ENCODE data around the gene YIF1B. TPM values are rescaled to one million over a fixed set of nuclear protein-coding genes. Genes with fewer than 3 reads are reported as not detected.

YIF1B gene
- total RNA-seq, 4 donors from 2014 or later, result 14.2 to 36.4 (median 26.1) TPM

GRCh38 chr19:38319421-38320258 is 3.9 kb upstream of the YIF1B start, which contains the start of gene KCNK6:
Gene KCNK6, plus strand, starts transcription at chr19:38319845. Its CDS starts 106 bp downstream, at chr19:38319951.
- Histone ChIP-seq H3K27ac (peak within 1 kb of the TSS; percentile 73), H3K4me3 (peak within 1 kb of the TSS; percentile 59), H3K36me3 (peaks cover 3% of the 10 kb centered on the region), H3K9me3 (no peaks in the 10 kb centered on the region), H3K4me1 (peaks cover 74% of the 10 kb centered on the region), H3K27me3 (no peaks in the 10 kb centered on the region)
- TF ChIP-seq POLR2A (IDR thresholded peaks at IDR 0.05) (peak in 1 of 2 donors; percentile 18), CTCF (IDR thresholded peaks at IDR 0.05) (no peak)
- 7% methylated on average over 25 of the region's 76 CpGs for WGBS
- DNase-seq (ENCODE audit: low spot score in 2 of 2), result peak in 1 of 2 donors; percentile 76

GRCh38 chr19:38318660-38319059 is 2.9 kb upstream of the YIF1B start:
- no peak overlapping the region for H3K27ac ChIP-seq

GRCh38 chr19:38317104-38317612 is 1.4 kb upstream of the YIF1B start:
- H3K27me3 ChIP-seq, result no peaks in the 10 kb centered on the region
- no peak overlapping the region for H3K4me3 ChIP-seq
- no peak for TF ChIP-seq CTCF (IDR thresholded peaks at IDR 0.05)
- no peak for TF ChIP-seq EP300 (IDR thresholded peaks at IDR 0.05)
- TF ChIP-seq POLR2A (IDR thresholded peaks at IDR 0.05), result no peak
- TF ChIP-seq POLR2AphosphoS5 (IDR thresholded peaks at IDR 0.05), result no peak
- peaks cover 57% of the 10 kb centered on the region for H3K4me1 ChIP-seq
- H3K27ac ChIP-seq, result no peak overlapping the region
- no peak for DNase-seq (ENCODE audit: low spot score in 2 of 2)
- H3K9me3 ChIP-seq, result no peaks in the 10 kb centered on the region
- 78% methylated on average over 11 of the region's 11 CpGs for WGBS
- H3K36me3 ChIP-seq, result no peaks in the 10 kb centered on the region

More at GRCh38 chr19:38318660-38319059, 2.9 kb upstream of the YIF1B start:
- DNase-seq (ENCODE audit: low spot score in 2 of 2), result no peak
- TF ChIP-seq POLR2A (IDR thresholded peaks at IDR 0.05), result no peak
- no peak for TF ChIP-seq CTCF (IDR thresholded peaks at IDR 0.05)
- TF ChIP-seq EP300 (IDR thresholded peaks at IDR 0.05), result no peak
- TF ChIP-seq POLR2AphosphoS5 (IDR thresholded peaks at IDR 0.05), result no peak
- H3K9me3 ChIP-seq, result no peaks in the 10 kb centered on the region
- H3K27me3 ChIP-seq, result no peaks in the 10 kb centered on the region
- 37% methylated on average over 6 of the region's 6 CpGs for WGBS
- peaks cover 68% of the 10 kb centered on the region for H3K4me1 ChIP-seq
- no peak overlapping the region for H3K4me3 ChIP-seq
- H3K36me3 ChIP-seq, result no peaks in the 10 kb centered on the region

GRCh38 chr19:38316477-38317067 is 825 bp upstream of the YIF1B start:
- no peaks in the 10 kb centered on the region for H3K27me3 ChIP-seq
- DNase-seq (ENCODE audit: low spot score in 2 of 2), result no peak
- H3K4me1 ChIP-seq, result peaks cover 51% of the 10 kb centered on the region
- TF ChIP-seq CTCF (IDR thresholded peaks at IDR 0.05) (no peak), EP300 (IDR thresholded peaks at IDR 0.05) (no peak), POLR2A (IDR thresholded peaks at IDR 0.05) (no peak), POLR2AphosphoS5 (IDR thresholded peaks at IDR 0.05) (no peak)
- 37% methylated on average over 8 of the region's 8 CpGs for WGBS
- H3K36me3 ChIP-seq, result no peaks in the 10 kb centered on the region
- no peaks in the 10 kb centered on the region for H3K9me3 ChIP-seq
- H3K4me3 ChIP-seq, result peak overlapping the region; percentile 60
- peak overlapping the region; percentile 73 for H3K27ac ChIP-seq

- TF ChIP-seq EP300 (IDR thresholded peaks at IDR 0.05) (no peak), POLR2AphosphoS5 (IDR thresholded peaks at IDR 0.05) (no peak), POLR2A (IDR thresholded peaks at IDR 0.05) (no peak), CTCF (IDR thresholded peaks at IDR 0.05) (no peak)
- no peak overlapping the region for H3K27ac ChIP-seq
- no peaks in the 10 kb centered on the region for H3K9me3 ChIP-seq
- H3K4me3 ChIP-seq, result no peak overlapping the region
- H3K27me3 ChIP-seq, result no peaks in the 10 kb centered on the region
- no peak for DNase-seq (ENCODE audit: low spot score in 2 of 2)
- peaks cover 25% of the 10 kb centered on the region for H3K36me3 ChIP-seq
- peaks cover 8% of the 10 kb centered on the region for H3K4me1 ChIP-seq
- 97% methylated on average over 6 of the region's 6 CpGs for WGBS
These were observed 4.8 kb downstream of the YIF1B start for GRCh38 chr19:38310986-38311385.
